K562 (cell line): Measurements from ENCODE around the gene KLF1. TPM values are rescaled to one million over a fixed set of nuclear protein-coding genes. Genes with fewer than 3 reads are reported as not detected.

ENCODE experiments used
- ATAC-seq: fragments of 200-7000 bp; cut with Tn5 transposase; 3 replicates; pipeline ENCODE4 v1.9.1; 2020; ENCODE audit warnings: moderate library complexity
- BruUV-seq: library from RNA; stranded (reverse); fragments of 400-500 nt; replicated peaks from 2 replicates; lab custom pipeline; 2021; lab: Mats Ljungman, UMichigan
- CTCF ChIA-PET: fragments of 300-600 bp; formaldehyde crosslinking; extraction: SDS; loops from one replicate; lab custom pipeline; 2021; ENCODE audit warnings: low intra/inter-chr PET ratio; lab: Yijun Ruan, JAX
- POLR2A ChIA-PET: fragments of 300-600, 350-650 bp; sonication (Branson Sonifier 250); formaldehyde crosslinking; extraction: SDS; loops from one replicate; lab custom pipeline; 2021; ENCODE audit warnings: antibody characterized with exemption, inconsistent platforms; lab: Yijun Ruan, JAX
- DNase-seq, 4 experiments: peaks; one replicate each; pipeline versions ENCODE4 v3.0.0 to v3.0.0-alpha.2; 2011 to 2018; ENCODE audit warnings: low spot score in 3 of 4, mixed read lengths in 3 of 4; ENCODE audit errors: extremely low read depth in 1 of 4
- FAIRE-seq: peaks from 2 replicates; lab custom pipeline; 2011; peaks lifted over from hg19 to GRCh38; lab: Jason Lieb, UNC
- H2AFZ ChIP-seq: 2 replicates; pipeline ENCODE4 v1.6.0; 2011; ENCODE audit warnings: low read depth, low read length, control low read depth, inconsistent platforms
- H3K27ac ChIP-seq: fragments of 200-600 bp; 3 replicates; pipeline ENCODE4 v1.8.0; 2011; ENCODE audit warnings: low read depth, mild to moderate bottlenecking, control low read depth, inconsistent platforms, low read length, moderate library complexity, mixed read lengths; ENCODE audit errors: extremely low read depth
- H3K27me3 ChIP-seq, 2 experiments: fragments of 300-600 bp in 1 of 2; 2 replicates in 1 of 2; 3 replicates in 1 of 2; pipeline versions ENCODE4 v1.6.0 to v1.8.0; 2011; ENCODE audit warnings: inconsistent platforms in 2 of 2, low read length in 2 of 2, mild to moderate bottlenecking in 1 of 2, mixed read lengths in 1 of 2, moderate library complexity in 1 of 2; ENCODE audit not compliant: control insufficient read depth in 2 of 2, insufficient read depth in 2 of 2
- H3K36me3 ChIP-seq: fragments of 300-600 bp; 3 replicates; pipeline ENCODE4 v1.8.0; 2011; ENCODE audit warnings: mild to moderate bottlenecking, low read length, inconsistent platforms; ENCODE audit not compliant: control insufficient read depth, insufficient read depth
- H3K4me1 ChIP-seq, 2 experiments: fragments of 200-600 bp in 1 of 2; replicated peaks in 1 of 2; 2 replicates in 1 of 2; 3 replicates in 1 of 2; pipeline versions ENCODE4 v1.5.1 to v1.8.0; 2011; ENCODE audit warnings: inconsistent platforms in 2 of 2, low read length in 2 of 2, mild to moderate bottlenecking in 1 of 2, mixed read lengths in 1 of 2, moderate library complexity in 1 of 2; ENCODE audit not compliant: control insufficient read depth in 2 of 2, insufficient read depth in 2 of 2
- H3K4me2 ChIP-seq: 2 replicates; pipeline ENCODE4 v1.6.1; 2011; ENCODE audit warnings: low read length, control low read depth, inconsistent platforms, mixed read lengths; ENCODE audit not compliant: insufficient read depth
- H3K4me3 ChIP-seq: fragments of 200-600 bp; sonication (generic), shearing (Covaris generic); 2 replicates; pipeline ENCODE4 v1.5.1; 2016; ENCODE audit warnings: control low read depth, inconsistent platforms
- H3K79me2 ChIP-seq: fragments of 200-600 bp; 3 replicates; pipeline ENCODE4 v1.8.0; 2011; ENCODE audit warnings: low read length, inconsistent platforms; ENCODE audit not compliant: control insufficient read depth, insufficient read depth
- H3K9ac ChIP-seq, 2 experiments: 2 replicates each; pipeline versions ENCODE4 v1.6.0 to v1.6.1; 2011; ENCODE audit warnings: low read depth in 2 of 2, low read length in 2 of 2, control low read depth in 1 of 2, inconsistent platforms in 1 of 2, mild to moderate bottlenecking in 1 of 2, mixed read lengths in 1 of 2; ENCODE audit not compliant: insufficient read depth in 1 of 2
- H3K9me1 ChIP-seq: one replicate; pipeline ENCODE4 v1.6.0; 2011; ENCODE audit warnings: inconsistent platforms, mild to moderate bottlenecking, low read length, moderate library complexity; ENCODE audit not compliant: control insufficient read depth, insufficient read depth
- H3K9me3 ChIP-seq: replicated peaks from 2 replicates; pipeline ENCODE4 v1.5.1; 2011; ENCODE audit warnings: low read depth, low read length, inconsistent platforms; ENCODE audit not compliant: control insufficient read depth, insufficient read depth
- H4K20me1 ChIP-seq: replicated peaks from 2 replicates; pipeline ENCODE4 v1.6.1; 2011; ENCODE audit warnings: low read length, inconsistent platforms, mixed read lengths; ENCODE audit not compliant: control insufficient read depth, insufficient read depth
- ARHGAP35 ChIP-seq: fragments of 450-650 bp; IDR thresholded peaks from 2 replicates; pipeline ENCODE4 v1.6.1; 2018; ENCODE audit not compliant: partially characterized antibody
- FOSL1 ChIP-seq: fragments of 200-800 bp; sonication (Bioruptor generic); conservative IDR thresholded peaks from 2 replicates; pipeline ENCODE4 v1.6.1; 2016; ENCODE audit warnings: missing genetic modification characterization, missing compliant biosample characterization
- JUNB ChIP-seq: fragments of 450-650 bp; formaldehyde crosslinking; conservative IDR thresholded peaks from 2 replicates; pipeline ENCODE4 v1.4.0; 2020; ENCODE audit warnings: mild to moderate bottlenecking
- NFIX ChIP-seq: fragments of 250-450 bp; sonication (Bioruptor Pico); IDR thresholded peaks from 2 replicates; pipeline ENCODE4 v1.4.0; 2020; ENCODE audit warnings: low read depth, mild to moderate bottlenecking, moderate library complexity
- POLR2A ChIP-seq: fragments of 450-650 bp; conservative IDR thresholded peaks from 2 replicates; pipeline ENCODE4 v1.6.1; 2016
- POLR2G ChIP-seq: fragments of 200-400 bp; formaldehyde crosslinking; IDR thresholded peaks from 2 replicates; pipeline ENCODE4 v1.6.1; 2017; ENCODE audit warnings: low read depth, mild to moderate bottlenecking, antibody characterized with exemption, low read length, moderate library complexity
- SUPT5H ChIP-seq: fragments of 450-650 bp; IDR thresholded peaks from 2 replicates; pipeline ENCODE4 v1.6.1; 2016
- TBL1XR1 ChIP-seq, 2 experiments: IDR thresholded peaks; 2 replicates each; pipeline ENCODE4 v1.6.1; 2012; ENCODE audit warnings: improper control_type of control experiment in 2 of 2, low read length in 2 of 2, mild to moderate bottlenecking in 1 of 2
- ZC3H4 ChIP-seq: sonication (generic); formaldehyde crosslinking; IDR thresholded peaks from 2 replicates; pipeline ENCODE4 v1.9.0; 2021; ENCODE audit warnings: missing genetic modification reagents, borderline replicate concordance
- ZNF121 ChIP-seq: sonication (generic); formaldehyde crosslinking; conservative IDR thresholded peaks from 2 replicates; pipeline ENCODE4 v1.8.0; 2022; ENCODE audit warnings: missing genetic modification reagents
- ZNF384 ChIP-seq: IDR thresholded peaks from 2 replicates; pipeline ENCODE4 v1.6.1; 2012; ENCODE audit warnings: low read depth, low read length, improper control_type of control experiment
- ZNF431 ChIP-seq: sonication (generic); formaldehyde crosslinking; IDR thresholded peaks from 2 replicates; pipeline ENCODE4 v1.8.0; 2022; ENCODE audit warnings: mild to moderate bottlenecking, missing genetic modification reagents
- WGBS: fragments of 100-300 bp; shearing (Covaris generic); methylation state at CpG from one replicate; pipeline ENCODE4 v1.1.6; 2016; ENCODE audit warnings: low coverage, mixed read lengths; ENCODE audit not compliant: insufficient coverage; ENCODE audit errors: missing lambda C conversion rate; 5-methylcytosine and 5-hydroxymethylcytosine counted together
- in situ Hi-C: fragments of 300-500 bp; cut with MboI; formaldehyde crosslinking; loops from 4 replicates; pipeline ENCODE4 v1.15.0; 2018; ENCODE audit warnings: inconsistent platforms, mixed read lengths
- intact Hi-C: fragments of 100-400 bp; cut with micrococcal nuclease; formaldehyde crosslinking; loops from 2 replicates; pipeline ENCODE4 v1.14.2; 2022
- polyA plus RNA-seq, 8 experiments: library from polyadenylated mRNA; depleted of rRNA in 4 of 8; stranded (reverse) in 5 of 8; unstranded in 3 of 8; fragments of >200 nt; fragmentation: Nextera tagmentation in 2 of 8; fragmentation: Illumina TruSeq in 1 of 8; extraction: Ambion mirVana in 2 of 8; extraction: Trizol in 1 of 8; gene quantifications; 2 replicates each; pipeline versions ENCODE4 v1.2.1 to v1.2.3, GENCODE V29; 2011 to 2014; ENCODE audit warnings: inconsistent platforms in 1 of 8, missing spikeins in 1 of 8
- total RNA-seq, 7 experiments: library from RNA; depleted of rRNA in 6 of 7; stranded (reverse); fragments of >200 nt in 6 of 7; fragmentation: Illumina TruSeq in 2 of 7; extraction: Trizol in 2 of 7; gene quantifications; 2 replicates each; pipeline versions ENCODE4 v1.2.1 to v1.2.3, GENCODE V29; 2011 to 2021; ENCODE audit warnings: low replicate concordance in 1 of 7
- TF ChIP-seq, protein P1 (sequence below): sonication (generic); formaldehyde crosslinking; IDR thresholded peaks from 2 replicates; pipeline ENCODE4 v1.8.0; 2022; ENCODE audit warnings: mild to moderate bottlenecking, missing genetic modification reagents

Gene KLF1
- total and polyA plus RNA-seq, 9 of the 15 experiments (the other 6 are each of a cell fraction or from before 2014, with no cell fraction given): 8.4 to 163 (median 47.3) TPM

DNA sequence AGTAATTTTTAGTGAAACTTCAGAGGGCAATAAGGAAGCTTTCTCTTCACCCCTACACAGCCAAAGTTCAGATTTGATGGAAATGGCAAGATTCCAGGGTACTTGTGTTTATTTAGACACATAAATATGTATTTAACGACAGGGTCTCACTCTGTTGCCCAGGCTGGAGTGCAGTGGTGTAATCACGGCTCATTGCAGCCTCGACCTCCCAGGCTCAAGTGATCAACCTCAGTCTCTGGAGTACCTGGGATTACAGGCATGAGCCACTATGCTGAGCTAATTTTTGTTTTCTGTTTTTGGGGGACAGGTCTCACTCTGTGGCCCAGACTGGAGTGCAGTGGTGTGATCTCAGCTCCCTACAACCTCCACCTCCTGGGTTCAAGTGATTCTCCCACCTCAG lies 34.0 kb upstream of the KLF1 start:
- no peak overlapping the region for H3K4me2 ChIP-seq
- ChIA-PET CTCF (no interaction called here), POLR2A (interaction anchor here (0.6 to 3.0 kb wide), 11 partner anchors 12 to 49 kb away, joined by 3 to 10 read pairs (median 4); partner anchors contain the start of genes FARSA and GCDH)
- TF ChIP-seq ZNF121 (CRISPR knock-in tag): peak; percentile 88
- peak; percentile 63; the same call in 1 of the 2 replicates for TF ChIP-seq SUPT5H
- TF ChIP-seq POLR2A: peak; percentile 57
- TF ChIP-seq NFIX (CRISPR knock-in tag): no peak
- TF ChIP-seq ZNF384: no peak
- intact Hi-C loops (no loop called here), in situ Hi-C loops (no loop called here)
- H3K4me1 ChIP-seq: peaks cover 4 to 31% of the 10 kb centered on the region in 2 experiments; a peak in 3 of 5 replicates
- H3K9ac ChIP-seq: no peak overlapping the region
- H4K20me1 ChIP-seq: no peaks in the 10 kb centered on the region
- no peak overlapping the region for H3K4me3 ChIP-seq
- no peak for FAIRE-seq
- H2AFZ ChIP-seq: no peak overlapping the region
- no peak for DNase-seq
- H3K9me3 ChIP-seq: no peaks in the 10 kb centered on the region
- H3K79me2 ChIP-seq: no peaks in the 10 kb centered on the region
- no peaks in the 10 kb centered on the region for H3K9me1 ChIP-seq
- no peak for ATAC-seq
- 42% methylated on average over 3 of the region's 3 CpGs for WGBS
- peaks cover 39% of the 10 kb centered on the region; the same call in 2 of the 3 replicates for H3K36me3 ChIP-seq
- BruUV-seq: no TSS peak
- no peaks in the 10 kb centered on the region for H3K27me3 ChIP-seq
- H3K27ac ChIP-seq: peak overlapping the region; percentile 25; the same call in 1 of the 3 replicates

DNA sequence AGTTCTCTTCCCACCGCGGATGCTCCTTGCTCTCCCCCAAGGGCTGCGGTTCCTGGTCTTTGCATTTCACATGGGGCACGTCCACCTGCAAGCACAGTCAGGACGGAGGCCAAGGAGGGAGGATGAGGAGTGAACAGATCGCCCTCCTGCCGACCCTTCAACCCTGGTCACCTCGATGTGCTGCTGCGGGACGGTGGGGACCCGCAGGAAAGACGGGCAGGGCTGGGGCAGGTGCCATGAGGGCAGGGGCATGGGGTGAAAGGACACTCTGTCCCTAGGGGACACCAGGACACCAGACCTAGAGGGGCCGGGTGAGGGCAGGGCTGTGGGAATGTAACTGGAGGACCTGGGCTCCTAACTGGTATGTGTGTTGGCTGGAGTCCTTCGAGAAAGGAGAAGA lies 31.3 kb upstream of the KLF1 start:
- Histone ChIP-seq H3K9me3 (no peaks in the 10 kb centered on the region), H3K9ac (peak overlapping the region in 1 of 2 experiments; percentile 66; a peak in 2 of 4 replicates), H3K4me3 (no peak overlapping the region), H4K20me1 (no peaks in the 10 kb centered on the region), H3K36me3 (peaks cover 12% of the 10 kb centered on the region; the same call in 1 of the 3 replicates), H3K4me2 (no peak overlapping the region; the same call in 1 of the 2 replicates), H2AFZ (no peak overlapping the region), H3K27ac (no peak overlapping the region; the same call in 2 of the 3 replicates), H3K4me1 (peaks cover 13 to 26% of the 10 kb centered on the region in 2 experiments), H3K27me3 (no peaks in the 10 kb centered on the region), H3K9me1 (no peaks in the 10 kb centered on the region), H3K79me2 (no peaks in the 10 kb centered on the region)
- ChIA-PET POLR2A (interaction anchor here (0.7 to 1.2 kb wide), 2 partner anchors 19 to 234 kb away, joined by 3 to 4 read pairs; no protein-coding TSS in a partner anchor), CTCF (no interaction called here)
- ATAC-seq: no peak
- TF ChIP-seq ZNF431 (CRISPR knock-in tag) (0 out of 2 replicates have a peak, but pooled peaks have one; percentile 3), ZC3H4 (CRISPR knock-in tag) (0 out of 2 replicates have a peak, but pooled peaks have one; percentile 31), ARHGAP35 (no peak), POLR2G (peak; percentile 60; the same call in 1 of the 2 replicates), FOSL1 (tag) (0 out of 2 replicates have a peak, but pooled peaks have one; percentile 1), JUNB (no peak), TBL1XR1 (IDR thresholded peaks at IDR 0.05; ENCODE audit: low read length in 2 of 2) (no peak)
- TF ChIP-seq, protein P1, sequence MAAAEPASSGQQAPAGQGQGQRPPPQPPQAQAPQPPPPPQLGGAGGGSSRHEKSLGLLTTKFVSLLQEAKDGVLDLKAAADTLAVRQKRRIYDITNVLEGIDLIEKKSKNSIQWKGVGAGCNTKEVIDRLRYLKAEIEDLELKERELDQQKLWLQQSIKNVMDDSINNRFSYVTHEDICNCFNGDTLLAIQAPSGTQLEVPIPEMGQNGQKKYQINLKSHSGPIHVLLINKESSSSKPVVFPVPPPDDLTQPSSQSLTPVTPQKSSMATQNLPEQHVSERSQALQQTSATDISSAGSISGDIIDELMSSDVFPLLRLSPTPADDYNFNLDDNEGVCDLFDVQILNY (CRISPR knock-in tag): no peak
- in situ Hi-C loops: no loop called here
- no peak for FAIRE-seq
- intact Hi-C loops: no loop called here
- peak in 1 of 4 experiments; percentile 18 for DNase-seq
- BruUV-seq: no TSS peak
- WGBS: 94% methylated on average over 7 of the region's 14 CpGs
